GM23248 (cell line): ENCODE measurements around the gene PTTG1IP2. TPM values are rescaled to one million over a fixed set of nuclear protein-coding genes. Genes with fewer than 3 reads are reported as not detected.

Experiments
- DNase-seq: peaks from one replicate; pipeline ENCODE4 v3.0.0-alpha.2; 2015
- H2AFZ ChIP-seq: fragments of 200-600 bp; sonication (generic); 2 replicates; pipeline ENCODE4 v1.6.1; 2016; ENCODE audit warnings: antibody characterized with exemption
- H3F3A ChIP-seq: fragments of 200-600 bp; sonication (generic); 2 replicates; pipeline ENCODE4 v1.6.1; 2016; ENCODE audit warnings: mild to moderate bottlenecking, antibody characterized with exemption, mixed run types; ENCODE audit not compliant: insufficient read depth
- H3K27ac ChIP-seq: fragments of 200-600 bp; sonication (generic); 2 replicates; pipeline ENCODE4 v1.5.1; 2016; ENCODE audit warnings: mild to moderate bottlenecking
- H3K27me3 ChIP-seq: fragments of 200-600 bp; sonication (generic); replicated peaks from 2 replicates; pipeline ENCODE4 v1.6.1; 2016; ENCODE audit warnings: mild to moderate bottlenecking; ENCODE audit not compliant: insufficient read depth
- H3K36me3 ChIP-seq: fragments of 200-600 bp; sonication (generic); 2 replicates; pipeline ENCODE4 v1.6.1; 2016; ENCODE audit warnings: low read depth, mild to moderate bottlenecking
- H3K4me1 ChIP-seq: fragments of 200-600 bp; sonication (generic); 2 replicates; pipeline ENCODE4 v1.6.1; 2016; ENCODE audit warnings: mild to moderate bottlenecking; ENCODE audit not compliant: insufficient read depth
- H3K4me2 ChIP-seq: fragments of 200-600 bp; sonication (generic); one replicate; pipeline ENCODE4 v1.6.1; 2016; ENCODE audit warnings: mild to moderate bottlenecking; ENCODE audit not compliant: unreplicated experiment
- H3K4me3 ChIP-seq: fragments of 200-600 bp; sonication (generic); 2 replicates; pipeline ENCODE4 v1.5.1; 2016; ENCODE audit warnings: mild to moderate bottlenecking
- H3K79me2 ChIP-seq: fragments of 200-600 bp; sonication (generic); 2 replicates; pipeline ENCODE4 v1.6.1; 2016; ENCODE audit warnings: mild to moderate bottlenecking; ENCODE audit not compliant: insufficient read depth
- H3K9ac ChIP-seq: fragments of 200-600 bp; sonication (generic); 2 replicates; pipeline ENCODE4 v1.6.1; 2016; ENCODE audit warnings: mild to moderate bottlenecking
- H3K9me2 ChIP-seq: fragments of 200-600 bp; sonication (generic); 2 replicates; pipeline ENCODE4 v1.6.1; 2016; ENCODE audit warnings: mixed run types, mild to moderate bottlenecking, moderate library complexity; ENCODE audit not compliant: insufficient read depth
- H3K9me3 ChIP-seq: fragments of 200-600 bp; sonication (generic); one replicate; pipeline ENCODE4 v1.6.1; 2017; ENCODE audit warnings: low read depth
- H4K20me1 ChIP-seq: fragments of 200-600 bp; sonication (generic); 2 replicates; pipeline ENCODE4 v1.6.0; 2016; ENCODE audit not compliant: insufficient read depth
- EZH2 ChIP-seq: fragments of 200-600 bp; sonication (generic); IDR thresholded peaks from 2 replicates; pipeline ENCODE4 v1.6.1; 2018; ENCODE audit warnings: antibody characterized with exemption, mild to moderate bottlenecking; ENCODE audit not compliant: insufficient read depth, poor library complexity, severe bottlenecking
- EZH2phosphoT487 ChIP-seq: fragments of 200-600 bp; sonication (generic); IDR thresholded peaks from 2 replicates; pipeline ENCODE4 v1.6.1; 2018; ENCODE audit warnings: antibody characterized with exemption, moderate library complexity, mild to moderate bottlenecking, low read depth; ENCODE audit not compliant: insufficient read depth
- WGBS, 2 experiments: methylation state at CpG; one replicate each; pipeline ENCODE4 v1.1.6; 2015 to 2017; ENCODE audit warnings: low lambda C conversion rate in 2 of 2, low coverage in 1 of 2; ENCODE audit errors: missing lambda C conversion rate in 2 of 2; 5-methylcytosine and 5-hydroxymethylcytosine counted together
- in situ Hi-C: fragments of 300-500 bp; cut with MboI; formaldehyde crosslinking; loops from 2 replicates; pipeline ENCODE4 v1.15.0; 2020
- polyA plus RNA-seq: library from polyadenylated mRNA; unstranded; fragments of >200 nt; fragmentation: Nextera tagmentation; extraction: Ambion mirVana; gene quantifications from 2 replicates; pipeline ENCODE4 v1.2.1, GENCODE V29; 2016
- total RNA-seq: library from RNA; depleted of rRNA; stranded (reverse); fragments of >200 nt; shearing (Covaris generic); gene quantifications from 2 replicates; pipeline ENCODE4 v1.2.3, GENCODE V29; 2014; rRNA removed

The PTTG1IP2 gene
- total RNA-seq (not detected in 2 replicates), polyA plus RNA-seq (not detected in 2 replicates)

DNA sequence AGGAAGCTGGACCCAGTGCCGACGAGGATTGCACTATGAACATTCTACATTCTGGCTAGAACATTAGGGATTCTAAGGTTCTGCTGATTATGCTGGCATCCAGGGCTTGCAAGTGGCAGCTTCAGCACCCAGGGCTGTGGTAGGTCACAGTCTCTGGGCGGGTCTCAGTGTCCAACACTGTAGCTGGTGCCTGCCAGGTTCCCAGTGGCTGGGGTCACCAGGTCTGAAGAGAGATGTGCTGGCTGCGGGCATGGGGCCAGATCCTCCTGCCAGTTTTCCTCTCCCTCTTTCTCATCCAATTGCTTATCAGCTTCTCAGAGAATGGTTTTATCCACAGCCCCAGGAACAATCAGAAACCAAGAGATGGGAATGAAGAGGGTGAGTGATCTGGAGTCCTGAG is at the start of gene PTTG1IP2:
Gene PTTG1IP2 (plus strand): TSS at position 86 of the 400 bp plus-strand sequence. CDS start 148 bp downstream, at position 234.
- no peak within 1 kb of the TSS for H3K27ac ChIP-seq
- peaks cover 14% of the 10 kb centered on the region for H3K4me1 ChIP-seq
- no peak within 1 kb of the TSS for H2AFZ ChIP-seq
- no peaks in the 10 kb centered on the region for H3K36me3 ChIP-seq
- no peaks in the 10 kb centered on the region for H4K20me1 ChIP-seq
- no peaks in the 10 kb centered on the region for H3K9me2 ChIP-seq
- DNase-seq, result no peak
- H3K79me2 ChIP-seq, result no peaks in the 10 kb centered on the region
- TF ChIP-seq EZH2 (no peak), EZH2phosphoT487 (no peak)
- no peaks in the 10 kb centered on the region for H3K27me3 ChIP-seq
- H3K9ac ChIP-seq, result no peak within 1 kb of the TSS
- in situ Hi-C loops, result loop anchor here (25.0 kb wide), 1 partner anchor 543 kb away; no protein-coding TSS in a partner anchor
- 92 to 93% methylated on average over 4 of the region's 4 CpGs for WGBS, 2 experiments
- H3K4me2 ChIP-seq, result no peak within 1 kb of the TSS
- H3F3A ChIP-seq, result peaks cover 11% of the 10 kb centered on the region
- H3K4me3 ChIP-seq, result no peak within 1 kb of the TSS
- no peaks in the 10 kb centered on the region for H3K9me3 ChIP-seq

- Histone ChIP-seq H3K4me1 (no peaks in the 10 kb centered on the region), H3K4me2 (no peak overlapping the region), H3K4me3 (no peak overlapping the region), H3K27ac (no peak overlapping the region), H2AFZ (no peak overlapping the region), H3K36me3 (peaks cover 3% of the 10 kb centered on the region; the same call in 1 of the 2 replicates), H3K9me2 (no peaks in the 10 kb centered on the region), H3F3A (no peaks in the 10 kb centered on the region), H3K79me2 (no peaks in the 10 kb centered on the region), H3K9ac (no peak overlapping the region), H3K27me3 (no peaks in the 10 kb centered on the region), H4K20me1 (no peaks in the 10 kb centered on the region), H3K9me3 (no peaks in the 10 kb centered on the region)
- no peak for DNase-seq
- no peak for TF ChIP-seq EZH2
- no peak for TF ChIP-seq EZH2phosphoT487
- in situ Hi-C loops, result no loop called here
- 34 to 40% methylated on average over 6 of the region's 6 CpGs for WGBS, 2 experiments
Observed at GRCh38 chr7:90421651-90422050, 47.8 kb upstream of the PTTG1IP2 start.

- Histone ChIP-seq H3K4me1 (no peaks in the 10 kb centered on the region), H3K9ac (no peak overlapping the region), H4K20me1 (no peaks in the 10 kb centered on the region), H3K36me3 (no peaks in the 10 kb centered on the region), H3K4me3 (no peak overlapping the region), H2AFZ (no peak overlapping the region), H3K9me2 (no peaks in the 10 kb centered on the region), H3F3A (no peaks in the 10 kb centered on the region), H3K79me2 (no peaks in the 10 kb centered on the region), H3K9me3 (no peaks in the 10 kb centered on the region), H3K4me2 (no peak overlapping the region), H3K27ac (no peak overlapping the region), H3K27me3 (no peaks in the 10 kb centered on the region)
- DNase-seq, result no peak
- in situ Hi-C loops, result no loop called here
- TF ChIP-seq EZH2 (no peak), EZH2phosphoT487 (no peak)
- WGBS, 2 experiments, result 89 to 92% methylated on average over 3 of the region's 3 CpGs
Observed at GRCh38 chr7:90424720-90425119, 44.7 kb upstream of the PTTG1IP2 start.

DNA sequence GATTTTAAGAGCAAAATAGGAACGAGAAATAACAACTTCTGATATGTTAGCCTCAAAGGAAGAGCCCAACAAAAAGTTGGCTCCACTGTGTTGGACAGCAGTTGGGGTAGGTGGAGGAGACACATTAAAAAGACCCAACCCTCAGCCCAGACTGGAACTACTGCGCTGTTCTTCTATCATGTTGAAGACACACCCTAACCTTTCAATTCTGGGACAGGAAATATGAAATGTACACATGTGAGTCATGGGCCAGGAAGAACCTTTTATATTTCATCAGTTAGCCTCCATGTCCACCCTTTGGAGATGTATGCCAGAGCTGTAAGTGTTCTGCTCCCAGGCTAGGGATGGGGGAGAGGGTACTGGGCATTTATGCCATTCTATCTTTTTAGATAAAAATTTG is 44.1 kb upstream of the PTTG1IP2 start:
- no peak for DNase-seq
- no peak overlapping the region for H3K4me3 ChIP-seq
- WGBS, 2 experiments, result 96 to 98% methylated on average over 2 of the region's 2 CpGs
- no peak overlapping the region for H3K4me2 ChIP-seq
- in situ Hi-C loops, result no loop called here
- no peaks in the 10 kb centered on the region for H3K79me2 ChIP-seq
- no peaks in the 10 kb centered on the region for H4K20me1 ChIP-seq
- no peak overlapping the region for H3K9ac ChIP-seq
- H3K36me3 ChIP-seq, result no peaks in the 10 kb centered on the region
- no peak for TF ChIP-seq EZH2phosphoT487
- no peak for TF ChIP-seq EZH2
- H2AFZ ChIP-seq, result no peak overlapping the region
- no peaks in the 10 kb centered on the region for H3K4me1 ChIP-seq
- no peak overlapping the region for H3K27ac ChIP-seq
- H3K9me3 ChIP-seq, result no peaks in the 10 kb centered on the region
- no peaks in the 10 kb centered on the region for H3F3A ChIP-seq
- no peaks in the 10 kb centered on the region for H3K9me2 ChIP-seq
- no peaks in the 10 kb centered on the region for H3K27me3 ChIP-seq
